Suprapubic skin (tissue), 4 donors: Measurements from ENCODE around the gene SLCO1B3.

Experiments
- EP300 ChIP-seq: sonication (generic); formaldehyde crosslinking; IDR thresholded peaks from one replicate; pipeline ENCODE4 v1.6.1; 2017; ENCODE audit warnings: antibody characterized with exemption
- POLR2A ChIP-seq, 2 donors: fragments of 450-650 bp; IDR thresholded peaks; one replicate each; pipeline ENCODE4 v1.6.1; 2017; ENCODE audit warnings: antibody characterized with exemption in 2 of 2, mild to moderate bottlenecking in 2 of 2, moderate library complexity in 2 of 2
- POLR2AphosphoS5 ChIP-seq, 3 donors: sonication (generic); formaldehyde crosslinking; IDR thresholded peaks; one replicate each; pipeline ENCODE4 v1.6.1; 2017; ENCODE audit warnings: antibody characterized with exemption in 3 of 3
- TF ChIP-seq, protein P1 (sequence below), 2 donors: fragments of 200-600 bp in 1 of 2; fragments of 450-650 bp in 1 of 2; sonication (generic) in 1 of 2; IDR thresholded peaks; one replicate each; pipeline ENCODE4 v1.5.1; 2016 to 2019; ENCODE audit warnings: antibody characterized with exemption in 2 of 2, mild to moderate bottlenecking in 1 of 2, moderate library complexity in 1 of 2

GRCh38 chr12:20822415-20822814 is 11.9 kb downstream of the SLCO1B3 start:
- TF ChIP-seq, protein P1, sequence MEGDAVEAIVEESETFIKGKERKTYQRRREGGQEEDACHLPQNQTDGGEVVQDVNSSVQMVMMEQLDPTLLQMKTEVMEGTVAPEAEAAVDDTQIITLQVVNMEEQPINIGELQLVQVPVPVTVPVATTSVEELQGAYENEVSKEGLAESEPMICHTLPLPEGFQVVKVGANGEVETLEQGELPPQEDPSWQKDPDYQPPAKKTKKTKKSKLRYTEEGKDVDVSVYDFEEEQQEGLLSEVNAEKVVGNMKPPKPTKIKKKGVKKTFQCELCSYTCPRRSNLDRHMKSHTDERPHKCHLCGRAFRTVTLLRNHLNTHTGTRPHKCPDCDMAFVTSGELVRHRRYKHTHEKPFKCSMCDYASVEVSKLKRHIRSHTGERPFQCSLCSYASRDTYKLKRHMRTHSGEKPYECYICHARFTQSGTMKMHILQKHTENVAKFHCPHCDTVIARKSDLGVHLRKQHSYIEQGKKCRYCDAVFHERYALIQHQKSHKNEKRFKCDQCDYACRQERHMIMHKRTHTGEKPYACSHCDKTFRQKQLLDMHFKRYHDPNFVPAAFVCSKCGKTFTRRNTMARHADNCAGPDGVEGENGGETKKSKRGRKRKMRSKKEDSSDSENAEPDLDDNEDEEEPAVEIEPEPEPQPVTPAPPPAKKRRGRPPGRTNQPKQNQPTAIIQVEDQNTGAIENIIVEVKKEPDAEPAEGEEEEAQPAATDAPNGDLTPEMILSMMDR (IDR thresholded peaks at IDR 0.05), result no peak
- TF ChIP-seq POLR2AphosphoS5 (IDR thresholded peaks at IDR 0.05) (no peak), EP300 (no peak), POLR2A (IDR thresholded peaks at IDR 0.05) (no peak)
